Activated T-cell treated with anti-CD3 and anti-CD28 coated beads for 24 hours (primary cell): ENCODE measurements around the gene COG3.
"Not testable (repeated sequence)": the region's sequence is repeated elsewhere in the genome, so short reads cannot be mapped to it uniquely, and the experiment has no call there.

ENCODE experiments used
- DNase-seq: peaks from one replicate; pipeline ENCODE4 v3.0.0-alpha.2; 2020; ENCODE audit warnings: low read depth

COG3 gene, protein sequence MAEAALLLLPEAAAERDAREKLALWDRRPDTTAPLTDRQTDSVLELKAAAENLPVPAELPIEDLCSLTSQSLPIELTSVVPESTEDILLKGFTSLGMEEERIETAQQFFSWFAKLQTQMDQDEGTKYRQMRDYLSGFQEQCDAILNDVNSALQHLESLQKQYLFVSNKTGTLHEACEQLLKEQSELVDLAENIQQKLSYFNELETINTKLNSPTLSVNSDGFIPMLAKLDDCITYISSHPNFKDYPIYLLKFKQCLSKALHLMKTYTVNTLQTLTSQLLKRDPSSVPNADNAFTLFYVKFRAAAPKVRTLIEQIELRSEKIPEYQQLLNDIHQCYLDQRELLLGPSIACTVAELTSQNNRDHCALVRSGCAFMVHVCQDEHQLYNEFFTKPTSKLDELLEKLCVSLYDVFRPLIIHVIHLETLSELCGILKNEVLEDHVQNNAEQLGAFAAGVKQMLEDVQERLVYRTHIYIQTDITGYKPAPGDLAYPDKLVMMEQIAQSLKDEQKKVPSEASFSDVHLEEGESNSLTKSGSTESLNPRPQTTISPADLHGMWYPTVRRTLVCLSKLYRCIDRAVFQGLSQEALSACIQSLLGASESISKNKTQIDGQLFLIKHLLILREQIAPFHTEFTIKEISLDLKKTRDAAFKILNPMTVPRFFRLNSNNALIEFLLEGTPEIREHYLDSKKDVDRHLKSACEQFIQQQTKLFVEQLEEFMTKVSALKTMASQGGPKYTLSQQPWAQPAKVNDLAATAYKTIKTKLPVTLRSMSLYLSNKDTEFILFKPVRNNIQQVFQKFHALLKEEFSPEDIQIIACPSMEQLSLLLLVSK

DNA sequence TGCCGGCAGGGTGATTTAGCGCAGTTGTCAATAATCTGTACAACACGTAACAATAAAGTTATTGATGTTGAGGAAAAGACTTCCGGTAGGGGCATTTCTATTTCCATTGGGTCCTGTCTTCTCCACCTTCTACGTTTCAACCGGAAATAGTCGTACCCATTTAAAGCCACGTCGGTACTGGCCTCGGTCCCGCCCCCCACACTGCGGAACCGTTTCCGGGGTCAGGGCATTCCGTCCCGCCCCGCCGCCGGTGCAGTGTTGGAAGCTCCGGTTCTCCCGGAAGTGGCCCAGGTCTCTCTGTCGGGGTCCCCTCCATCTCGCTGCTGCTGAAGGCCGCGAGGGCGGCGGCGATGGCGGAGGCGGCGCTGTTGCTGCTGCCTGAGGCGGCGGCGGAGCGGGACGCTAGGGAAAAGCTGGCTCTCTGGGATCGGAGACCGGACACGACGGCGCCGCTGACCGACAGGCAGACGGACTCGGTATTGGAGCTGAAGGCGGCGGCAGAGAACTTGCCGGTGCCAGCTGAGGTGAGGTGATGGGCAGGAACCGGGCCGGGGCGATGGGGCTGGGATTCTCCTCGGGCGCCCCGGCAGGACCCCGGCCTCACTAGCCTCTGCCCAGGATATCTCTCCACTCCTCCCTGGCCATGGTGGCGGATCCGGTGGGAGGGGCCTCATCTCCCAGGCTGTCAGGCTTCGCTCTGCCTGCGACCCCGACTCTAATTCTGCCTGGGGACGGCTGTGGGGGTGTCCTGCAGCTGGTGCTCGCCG, at the start of gene COG3:
COG3 (plus strand) TSS at position 253 of the 767 bp plus-strand sequence; CDS start at position 351, 98 bp downstream.
- peak; percentile 93 for DNase-seq

GRCh38 chr13:45415112-45415511, 49.6 kb upstream of the COG3 start:
- no peak for DNase-seq

- no peak for DNase-seq
These were observed 48.1 kb upstream of the COG3 start for GRCh38 chr13:45416516-45417128.

DNA sequence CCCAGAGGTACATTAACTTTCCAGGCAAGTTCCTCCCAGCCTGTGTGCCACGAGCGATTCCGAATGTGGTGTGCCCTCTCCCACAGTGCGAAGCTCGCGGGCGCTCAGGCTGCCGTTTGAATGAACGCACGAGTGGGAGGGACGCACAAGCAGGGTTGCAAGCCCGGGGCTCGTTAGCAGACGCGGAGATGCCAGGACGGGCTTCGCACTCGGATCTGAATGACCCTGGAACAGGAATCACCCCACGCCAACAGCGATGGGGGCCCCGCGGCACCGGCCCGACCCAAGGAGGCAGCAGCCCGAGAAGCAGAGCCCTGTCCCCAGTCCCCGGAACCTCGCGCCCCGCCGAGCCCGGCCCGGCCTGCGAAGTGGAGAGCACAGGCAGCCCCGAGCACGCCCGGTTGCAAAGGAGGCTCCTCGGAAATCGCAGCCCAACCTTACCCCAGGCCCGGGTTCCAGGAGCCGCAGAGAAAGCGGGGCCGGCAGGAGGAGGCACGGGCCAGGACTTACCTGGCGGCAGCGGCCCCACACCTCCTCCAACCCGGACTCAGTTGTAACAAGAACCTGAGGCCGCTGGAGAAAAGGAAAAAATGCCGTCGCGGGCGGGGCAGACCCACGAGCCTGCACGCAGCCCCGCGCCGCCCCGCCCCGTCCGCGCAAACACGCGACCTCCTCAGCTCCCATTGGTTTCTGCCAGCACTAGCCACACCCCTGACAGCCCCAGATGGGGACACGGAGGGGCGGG, 46.8 kb upstream of the COG3 start, which contains the start of gene SLC25A30:
SLC25A30 (minus strand) TSS at position 584 of the 745 bp plus-strand sequence. CDS start 6,948 bp downstream, outside the sequence.
- DNase-seq: peak; percentile 87

- DNase-seq: not testable (repeated sequence)
These were observed 45.4 kb upstream of the COG3 start for GRCh38 chr13:45419389-45419788.

GRCh38 chr13:45419945-45420344, 44.8 kb upstream of the COG3 start:
- DNase-seq: no peak

DNA sequence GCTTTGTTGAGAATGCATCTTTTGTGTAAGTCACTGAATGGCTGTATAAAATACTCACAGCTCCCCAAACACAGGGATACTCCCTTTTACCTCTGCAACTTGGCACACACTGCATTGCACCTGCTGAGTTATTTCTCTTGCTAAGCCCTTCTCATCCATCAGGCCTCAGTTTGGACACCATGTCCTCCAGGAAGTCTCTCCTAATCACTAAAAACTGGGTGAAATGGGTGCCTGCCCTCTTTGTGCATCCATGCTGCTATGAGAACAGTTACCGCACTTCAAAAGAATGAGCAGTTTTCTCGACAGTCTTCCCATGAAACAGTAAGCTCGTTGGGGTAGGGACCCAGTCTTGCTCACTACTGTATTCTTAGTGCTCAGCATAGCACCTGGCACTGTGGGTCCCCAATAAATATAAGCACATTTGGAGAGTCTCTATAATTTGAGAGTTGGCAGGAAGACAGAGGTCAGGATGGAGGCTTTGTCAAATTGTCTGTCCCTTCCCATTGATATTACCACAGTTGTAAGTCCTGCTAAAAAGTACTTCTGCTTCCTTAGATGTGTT, 41.9 kb upstream of the COG3 start:
- DNase-seq: no peak

DNA sequence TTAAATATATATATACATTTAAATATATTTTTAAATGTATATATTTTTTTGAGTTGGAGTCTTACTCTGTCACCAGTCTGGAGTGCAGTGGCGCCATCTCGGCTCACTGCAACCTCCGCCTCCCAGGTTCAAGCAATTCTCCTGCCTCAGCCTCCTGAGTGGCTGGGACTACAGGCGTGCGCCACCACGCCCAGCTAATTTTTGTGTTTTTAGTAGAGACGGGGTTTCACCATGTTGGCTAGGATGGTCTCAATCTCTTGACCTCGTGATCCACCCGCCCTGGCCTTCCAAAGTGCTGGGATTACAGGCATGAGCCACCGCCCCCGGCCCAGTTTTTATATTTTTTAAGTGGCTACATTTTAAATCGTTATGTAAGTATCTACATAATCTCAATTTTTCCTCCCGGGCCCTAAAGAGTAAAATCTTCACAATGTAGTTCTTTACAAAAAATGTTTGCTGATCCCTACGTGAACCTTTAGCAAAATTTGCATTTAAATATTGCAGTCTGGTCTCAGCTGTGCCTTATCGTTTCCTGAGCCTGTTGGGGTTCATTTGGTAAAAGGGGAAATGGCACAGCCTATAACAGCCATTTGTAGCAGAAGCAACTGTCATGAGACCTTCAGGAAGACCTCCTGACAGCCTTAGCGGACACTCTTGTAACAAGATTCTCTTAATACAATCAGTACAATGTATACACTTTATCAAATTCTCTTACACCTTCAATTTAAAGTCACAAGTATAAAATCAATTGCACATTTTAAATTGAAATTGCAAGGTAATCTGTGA, 38.5 kb upstream of the COG3 start:
- not testable (repeated sequence) for DNase-seq

DNA sequence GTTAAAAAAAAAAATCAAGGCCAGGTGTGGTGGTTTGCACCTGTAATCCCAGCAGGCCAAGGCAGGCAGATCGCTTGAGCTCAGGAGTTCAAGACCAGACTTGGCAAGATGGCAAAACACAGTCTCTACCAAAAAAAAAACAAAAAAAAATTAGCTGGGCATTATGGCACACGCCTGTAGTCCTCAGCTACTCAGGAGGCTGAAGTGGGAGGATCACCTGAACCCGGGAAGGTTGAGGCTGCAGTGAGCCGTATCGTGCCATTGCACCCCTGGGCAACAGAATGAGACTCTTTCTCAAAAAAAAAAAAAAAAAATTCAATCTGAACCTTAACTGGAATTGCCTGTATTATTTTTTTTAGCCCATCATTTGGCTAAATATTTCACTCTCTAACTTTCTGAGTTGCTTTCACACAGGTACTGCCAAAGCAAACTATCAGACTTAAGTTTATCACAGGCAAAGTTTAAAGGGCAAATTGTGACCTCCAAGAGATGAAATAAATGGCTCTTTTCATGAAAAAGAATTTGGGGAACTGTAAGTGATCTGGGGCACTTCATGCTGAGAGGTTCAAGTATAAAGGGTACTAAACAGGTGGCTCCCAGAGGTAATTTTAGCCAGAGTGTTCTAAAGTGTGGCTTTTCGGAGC, 31.9 kb upstream of the COG3 start:
- DNase-seq: no peak

DNA sequence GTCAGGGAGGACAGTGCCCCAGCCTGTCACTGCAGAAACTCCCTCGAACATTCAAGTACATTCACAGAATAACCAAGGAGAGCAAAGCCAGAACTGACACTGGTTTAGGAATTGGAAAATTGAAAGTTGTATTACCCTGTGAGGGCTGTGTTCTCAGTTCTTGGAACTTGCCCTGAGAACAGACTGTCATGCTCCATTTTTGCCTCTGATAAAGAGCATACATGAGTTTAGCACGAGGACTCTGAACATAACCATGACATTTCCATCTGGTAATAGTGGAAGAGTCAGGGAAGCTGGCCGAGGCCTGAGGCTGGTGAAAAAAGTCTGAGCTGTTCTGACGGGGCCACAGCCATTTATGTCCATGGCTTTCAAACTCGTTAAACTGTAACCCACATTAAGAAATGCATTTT, 31.4 kb upstream of the COG3 start:
- DNase-seq: no peak

GRCh38 chr13:45434556-45435371, 30.0 kb upstream of the COG3 start:
- no peak for DNase-seq

- no peak for DNase-seq
These were observed 28.4 kb upstream of the COG3 start for GRCh38 chr13:45436332-45436731.

GRCh38 chr13:45436953-45437352, 27.8 kb upstream of the COG3 start:
- no peak for DNase-seq

- DNase-seq: no peak
These were observed 26.8 kb upstream of the COG3 start for GRCh38 chr13:45437947-45438346.

GRCh38 chr13:45439008-45439407, 25.7 kb upstream of the COG3 start:
- DNase-seq: no peak

- no peak for DNase-seq
These were observed 24.8 kb upstream of the COG3 start for GRCh38 chr13:45439781-45440462.

DNA sequence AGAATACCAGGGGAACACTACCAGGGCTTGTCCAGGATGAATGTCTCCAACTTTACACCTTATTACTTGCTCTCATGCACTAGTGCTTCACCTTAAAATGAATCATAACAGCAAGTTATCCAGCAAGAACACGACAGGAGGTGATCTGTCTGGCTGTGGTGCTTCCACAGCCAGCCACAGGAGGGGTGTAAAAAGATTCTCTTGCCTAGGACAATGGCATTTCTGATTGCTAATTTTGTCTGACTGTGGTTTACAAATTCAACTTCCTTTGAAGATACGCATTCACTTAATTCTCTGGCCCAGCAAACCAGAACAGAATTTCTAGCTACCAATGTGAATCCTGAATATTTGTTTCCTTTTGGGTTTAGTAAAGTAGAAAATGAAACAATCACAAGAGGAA, 23.1 kb upstream of the COG3 start:
- no peak for DNase-seq

DNA sequence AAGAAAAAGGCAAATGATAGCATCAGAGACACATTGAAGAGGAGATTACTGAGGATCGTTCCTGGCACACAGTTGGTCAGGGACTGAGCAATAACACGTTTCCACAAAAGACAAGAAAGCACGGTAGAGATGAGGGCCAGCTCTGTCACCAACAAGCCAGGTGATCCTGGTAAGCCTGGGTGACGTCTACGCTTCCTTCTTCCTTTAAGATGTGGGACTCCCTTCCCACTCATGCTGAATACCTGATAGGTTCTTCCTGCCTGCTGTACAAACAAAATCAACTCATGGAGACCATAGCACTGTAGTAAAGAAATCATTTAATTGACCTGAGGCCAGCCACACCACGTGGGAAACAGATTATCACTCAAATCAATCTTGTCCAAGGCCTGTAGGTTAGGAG, 19.7 kb upstream of the COG3 start:
- DNase-seq: no peak
